GM20431 (cell line): ENCODE measurements around the gene SS18L1.

Experiments used
- in situ Hi-C: fragments of 300-500 bp; cut with MseI, MboI; formaldehyde crosslinking; loops from one replicate; pipeline ENCODE4 v1.15.0; 2020; ENCODE audit warnings: low sequenced_read_pairs; ENCODE audit not compliant: unreplicated experiment

Gene SS18L1

DNA sequence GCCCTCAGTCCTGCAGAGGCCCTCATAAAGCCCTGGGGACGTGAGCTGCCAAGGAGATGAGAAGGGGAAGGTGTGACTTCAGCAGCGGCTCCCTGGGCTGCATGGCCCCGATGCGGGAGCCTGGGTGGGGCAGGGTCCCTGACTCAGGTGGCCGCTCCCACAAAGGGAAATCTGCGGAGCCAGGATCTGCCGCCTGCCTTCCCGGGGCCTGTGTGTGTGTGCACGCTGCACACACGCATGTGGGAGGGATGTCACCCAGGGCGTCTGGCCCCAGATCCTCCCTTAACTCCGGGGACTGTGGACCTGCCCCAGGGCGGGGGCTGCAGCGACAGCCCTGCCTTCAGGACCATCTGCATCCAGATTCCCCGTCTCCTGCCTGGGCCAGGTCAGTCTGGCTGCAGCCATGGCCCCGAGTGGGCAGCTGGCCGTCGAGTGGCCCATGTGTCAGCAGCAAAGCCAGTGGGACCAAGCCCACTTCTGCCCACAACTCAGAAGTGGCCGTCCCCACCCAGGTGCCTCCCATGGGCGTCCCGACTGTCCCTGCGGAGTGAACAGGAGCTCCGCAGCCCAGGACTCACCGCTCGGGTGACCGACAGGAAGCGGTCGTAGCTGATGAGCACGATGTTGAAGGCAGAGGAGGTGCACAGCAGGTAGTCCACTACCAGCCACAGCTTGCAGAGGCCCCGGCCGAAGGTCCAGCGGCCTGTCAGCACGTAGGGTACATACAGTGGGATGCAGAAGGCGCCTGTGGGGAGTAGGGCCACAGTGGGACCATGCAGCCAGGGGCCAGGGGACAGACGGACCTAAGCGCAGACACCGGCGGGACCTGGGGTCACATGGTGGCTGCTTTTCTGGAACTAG, 74.6 kb downstream of the SS18L1 start:
- in situ Hi-C loops = no loop called here

- in situ Hi-C loops = no loop called here
These were observed 75.8 kb downstream of the SS18L1 start for GRCh38 chr20:62219101-62219991.

- in situ Hi-C loops = no loop called here
These were observed 76.6 kb downstream of the SS18L1 start, which contains the start of gene HRH3 for GRCh38 chr20:62219992-62220665. TSS of gene HRH3 (minus strand) at chr20:62220278. CDS start at chr20:62219970, 308 bp downstream.

- in situ Hi-C loops = no loop called here
These were observed 77.3 kb downstream of the SS18L1 start for GRCh38 chr20:62220666-62221568.

DNA sequence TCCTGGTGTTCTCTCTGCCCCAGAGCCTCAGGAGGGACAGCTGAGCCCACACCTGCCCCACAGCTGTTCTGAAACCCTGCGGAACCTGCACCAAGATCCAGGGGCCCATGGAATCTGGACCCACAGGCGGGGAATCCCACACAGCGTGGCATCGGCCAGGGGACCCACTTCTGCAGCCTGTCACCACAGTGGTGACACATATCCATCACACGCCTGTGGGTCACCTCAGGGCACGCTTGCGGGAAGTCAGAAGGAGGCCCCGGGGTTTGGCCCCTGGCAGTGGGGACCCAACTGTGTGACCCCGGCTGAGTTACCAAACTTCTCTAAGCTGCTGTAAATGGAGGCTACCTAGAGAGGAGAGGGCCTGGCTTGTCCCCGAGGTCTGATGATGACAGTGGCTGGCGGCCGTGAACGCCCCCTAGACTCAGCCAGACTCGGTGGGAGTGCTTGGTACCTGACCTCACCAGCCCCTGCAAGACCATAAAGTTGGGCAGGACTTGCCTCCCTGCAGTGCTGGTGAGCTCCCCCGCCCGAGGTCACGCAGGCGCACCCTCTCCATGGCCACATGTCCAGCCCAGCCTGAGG, 78.8 kb downstream of the SS18L1 start:
- in situ Hi-C loops = no loop called here

GRCh38 chr20:62222972-62223371, 79.4 kb downstream of the SS18L1 start:
- in situ Hi-C loops = no loop called here

- in situ Hi-C loops = no loop called here
These were observed 80.0 kb downstream of the SS18L1 start for GRCh38 chr20:62223571-62223970.

GRCh38 chr20:62224113-62224855, 80.7 kb downstream of the SS18L1 start:
- in situ Hi-C loops = no loop called here

DNA sequence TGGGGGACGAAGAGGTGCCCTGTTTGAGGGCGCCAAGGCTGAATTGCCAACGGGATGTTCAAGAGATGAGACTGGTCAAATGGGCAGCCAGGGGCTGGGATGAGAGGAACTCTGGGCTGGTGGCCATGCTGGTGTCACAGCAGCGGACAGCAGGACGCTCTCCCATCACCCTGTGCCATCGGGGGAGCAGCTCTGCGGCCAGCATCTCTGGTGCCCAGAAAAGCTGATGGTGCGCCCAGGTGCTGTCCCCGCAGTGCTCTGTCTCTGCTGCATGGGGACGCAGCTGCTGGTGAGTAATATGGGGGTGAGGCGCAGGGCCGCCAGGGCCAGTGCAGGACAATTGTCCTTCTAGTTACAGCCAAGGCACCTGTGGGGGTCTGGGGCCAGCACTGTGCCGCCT, 81.5 kb downstream of the SS18L1 start:
- in situ Hi-C loops = no loop called here

GRCh38 chr20:62225820-62226635, 82.5 kb downstream of the SS18L1 start:
- in situ Hi-C loops = no loop called here

DNA sequence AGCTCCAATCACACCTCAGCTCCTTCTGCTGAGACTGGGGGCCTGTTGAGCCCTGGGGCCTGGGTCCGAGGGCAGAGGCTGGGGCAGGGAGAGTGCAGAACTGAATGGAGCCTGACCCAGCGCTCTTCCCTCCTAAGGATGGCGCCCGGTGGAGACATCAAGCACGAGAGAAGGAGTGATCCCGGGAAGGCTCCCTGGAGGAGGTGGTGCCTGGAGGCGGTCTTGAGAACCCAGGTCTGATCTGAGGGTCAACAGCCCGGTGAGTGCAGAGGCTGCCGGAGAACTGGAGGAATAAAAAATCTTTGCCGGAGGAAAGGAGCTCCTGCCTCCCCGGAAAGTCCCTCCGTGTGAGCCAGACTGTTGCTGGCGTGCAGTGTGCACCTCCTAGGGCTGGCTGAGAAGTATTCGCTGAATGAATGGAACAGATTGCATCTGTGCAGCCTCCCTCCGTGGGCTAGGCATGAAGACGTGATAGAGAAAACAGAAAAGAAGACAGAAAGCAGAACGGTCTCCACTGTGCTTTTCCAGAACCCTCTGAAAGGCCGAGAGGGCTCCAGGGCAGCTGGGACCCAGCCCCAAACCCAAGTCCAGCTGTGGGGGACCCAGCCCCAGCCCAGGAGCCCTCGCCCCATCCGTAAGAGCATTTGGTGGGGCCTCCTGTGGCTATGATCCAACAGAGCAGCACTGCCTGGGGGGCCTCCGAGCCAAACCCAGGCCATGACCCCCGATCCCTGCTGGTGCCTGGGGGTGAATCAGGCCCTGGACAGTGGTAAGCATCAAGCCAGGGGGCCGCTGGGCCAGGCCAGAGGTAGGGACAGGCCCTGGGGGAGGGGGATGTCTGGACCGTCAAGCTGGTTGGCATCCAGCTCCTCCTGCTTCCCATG, 83.4 kb downstream of the SS18L1 start:
- in situ Hi-C loops = no loop called here

DNA sequence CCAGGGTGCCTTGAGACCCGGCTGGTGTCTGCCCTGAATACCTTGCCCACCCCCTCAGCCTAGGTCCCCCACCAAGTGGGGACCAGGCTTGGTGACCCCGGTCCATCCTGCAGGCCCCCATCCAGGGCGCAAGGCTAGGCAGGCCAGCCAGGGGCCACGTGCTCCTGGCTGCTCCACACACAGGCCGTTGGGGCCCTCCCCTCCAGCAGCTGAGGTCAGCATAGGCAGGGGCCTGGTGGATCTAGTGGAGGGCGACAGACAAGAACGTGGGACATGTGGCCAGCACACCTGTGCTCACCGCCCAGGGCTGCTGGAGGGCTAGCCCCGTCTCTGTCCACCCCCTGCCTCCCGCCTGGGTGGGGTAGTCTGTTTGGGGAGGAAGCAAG, 84.0 kb downstream of the SS18L1 start:
- in situ Hi-C loops = no loop called here

DNA sequence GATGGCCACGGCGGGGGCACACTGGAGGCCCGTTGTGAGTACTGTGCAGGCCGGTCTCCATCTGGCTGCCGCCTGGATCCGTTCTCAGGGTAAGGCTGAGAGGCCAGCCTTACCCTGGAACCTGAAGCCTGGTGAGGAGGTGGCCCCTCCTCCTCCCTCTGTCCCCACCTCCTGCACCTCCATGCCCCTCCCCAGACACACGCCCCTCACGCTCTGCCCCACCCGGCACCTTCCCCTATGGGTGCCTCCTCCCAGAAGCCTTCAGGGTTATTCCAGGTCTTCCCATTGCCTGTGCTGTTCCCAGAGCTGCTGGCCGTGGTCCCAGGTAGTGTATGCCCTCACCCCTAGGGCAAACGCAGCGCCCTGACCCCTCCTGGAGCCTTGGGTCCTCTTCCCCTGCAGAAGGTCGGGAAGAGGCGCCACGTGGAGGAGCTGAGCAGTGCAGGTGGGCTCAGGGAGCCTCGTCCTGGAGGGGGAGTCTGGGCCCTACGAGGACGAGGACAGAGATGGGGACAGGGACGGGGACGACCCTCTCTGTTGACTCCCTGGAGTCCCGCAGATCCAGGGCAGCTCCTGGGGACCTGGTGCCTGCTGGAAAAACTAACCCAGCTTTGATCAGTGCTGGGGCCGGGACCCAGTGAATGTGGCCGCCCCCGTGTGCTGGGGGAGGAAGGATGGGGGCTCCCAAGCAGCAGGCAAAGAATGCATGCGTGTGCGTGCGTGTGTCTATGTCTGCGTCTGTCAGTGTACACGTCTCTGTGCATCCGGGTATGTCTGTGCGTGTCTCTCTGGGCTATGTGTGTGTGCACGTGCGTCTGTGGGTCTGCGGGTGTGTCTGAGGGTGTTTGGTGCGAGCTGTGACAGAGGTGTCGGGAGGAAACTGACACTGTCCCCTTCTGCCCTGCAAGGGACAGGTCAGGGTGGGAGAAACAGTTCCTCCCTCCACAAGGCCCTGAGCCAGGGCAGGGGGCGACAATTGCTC, 84.7 kb downstream of the SS18L1 start:
- in situ Hi-C loops = no loop called here

GRCh38 chr20:62228982-62229545, 85.5 kb downstream of the SS18L1 start:
- in situ Hi-C loops = no loop called here

DNA sequence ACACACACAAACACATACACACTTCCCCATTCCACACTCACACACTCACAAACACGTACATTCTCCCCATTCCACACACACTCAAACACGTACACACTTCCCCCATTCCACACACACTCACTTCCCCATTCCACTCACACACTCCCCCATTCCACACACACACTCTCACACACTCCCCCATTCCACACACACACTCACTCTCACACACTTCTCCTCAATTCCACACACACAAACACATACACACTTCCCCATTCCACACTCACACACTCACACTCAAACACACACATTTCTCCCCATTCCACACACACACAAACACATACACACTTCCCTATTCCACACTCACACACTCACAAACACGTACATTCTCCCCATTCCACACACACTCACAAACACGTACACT, 86.1 kb downstream of the SS18L1 start:
- in situ Hi-C loops = no loop called here
